ENCODE data around the gene IAPP. TPM values are rescaled to one million over a fixed set of nuclear protein-coding genes. Genes with fewer than 3 reads are reported as not detected.
"Not testable (repeated sequence)": the region's sequence is repeated elsewhere in the genome, so short reads cannot be mapped to it uniquely, and the experiment has no call there.

IAPP gene
- total RNA-seq, 1 donor from 2014 or later = not detected

DNA sequence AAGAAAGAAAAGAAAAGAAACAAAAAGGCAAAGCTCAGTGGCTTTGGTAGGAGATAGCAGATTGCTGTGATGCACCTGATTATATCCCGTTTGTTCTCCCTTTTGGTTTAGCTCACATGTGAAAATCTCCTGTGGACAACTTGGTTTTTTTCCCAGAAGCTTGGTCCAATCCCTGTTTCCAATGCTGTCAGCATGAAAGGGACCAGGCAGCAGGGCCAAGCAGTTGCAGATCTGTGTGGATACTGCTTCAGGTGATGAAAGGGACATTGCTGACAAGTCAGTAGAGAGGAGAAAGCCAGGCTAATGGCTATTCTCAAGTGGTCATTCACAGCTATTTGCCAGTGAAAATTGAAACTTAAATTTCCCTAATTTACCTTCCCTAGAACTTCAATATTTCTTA, 19.2 kb upstream of the IAPP start:
- no peaks in the 10 kb centered on the region for H3K9me3 ChIP-seq
- H3K27ac ChIP-seq = no peak overlapping the region
- H3K4me3 ChIP-seq = no peak overlapping the region
- DNase-seq (no peak), ATAC-seq (peak in 1 of 2 donors; percentile 26)
- no peaks in the 10 kb centered on the region for H3K36me3 ChIP-seq
- TF ChIP-seq, protein P1, sequence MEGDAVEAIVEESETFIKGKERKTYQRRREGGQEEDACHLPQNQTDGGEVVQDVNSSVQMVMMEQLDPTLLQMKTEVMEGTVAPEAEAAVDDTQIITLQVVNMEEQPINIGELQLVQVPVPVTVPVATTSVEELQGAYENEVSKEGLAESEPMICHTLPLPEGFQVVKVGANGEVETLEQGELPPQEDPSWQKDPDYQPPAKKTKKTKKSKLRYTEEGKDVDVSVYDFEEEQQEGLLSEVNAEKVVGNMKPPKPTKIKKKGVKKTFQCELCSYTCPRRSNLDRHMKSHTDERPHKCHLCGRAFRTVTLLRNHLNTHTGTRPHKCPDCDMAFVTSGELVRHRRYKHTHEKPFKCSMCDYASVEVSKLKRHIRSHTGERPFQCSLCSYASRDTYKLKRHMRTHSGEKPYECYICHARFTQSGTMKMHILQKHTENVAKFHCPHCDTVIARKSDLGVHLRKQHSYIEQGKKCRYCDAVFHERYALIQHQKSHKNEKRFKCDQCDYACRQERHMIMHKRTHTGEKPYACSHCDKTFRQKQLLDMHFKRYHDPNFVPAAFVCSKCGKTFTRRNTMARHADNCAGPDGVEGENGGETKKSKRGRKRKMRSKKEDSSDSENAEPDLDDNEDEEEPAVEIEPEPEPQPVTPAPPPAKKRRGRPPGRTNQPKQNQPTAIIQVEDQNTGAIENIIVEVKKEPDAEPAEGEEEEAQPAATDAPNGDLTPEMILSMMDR (IDR thresholded peaks at IDR 0.05) = no peak
- H3K27me3 ChIP-seq (ENCODE audit: low read depth) = no peaks in the 10 kb centered on the region
- no peaks in the 10 kb centered on the region for H3K4me1 ChIP-seq
- intact Hi-C loops (cut with DNase I) = no loop called here

DNA sequence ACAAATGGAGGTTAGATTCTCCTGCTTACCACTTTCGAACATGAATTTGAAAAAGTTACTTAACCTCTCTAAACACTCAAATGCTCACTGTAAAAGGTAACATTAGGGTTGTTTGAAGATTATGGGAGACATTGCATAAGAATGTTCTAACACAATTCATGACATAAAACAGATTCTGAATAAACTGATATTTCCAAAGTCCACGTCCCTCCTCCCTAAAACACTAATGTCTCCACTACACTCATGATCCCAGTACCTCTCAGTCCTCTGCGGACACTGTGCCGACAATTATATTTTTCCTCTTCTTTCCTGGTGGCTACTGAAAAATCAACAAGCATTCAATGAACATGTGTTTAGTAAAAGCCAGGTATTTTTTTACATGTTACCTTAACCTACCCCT, 18.8 kb upstream of the IAPP start:
- no peaks in the 10 kb centered on the region for H3K4me1 ChIP-seq
- no peaks in the 10 kb centered on the region for H3K27me3 ChIP-seq (ENCODE audit: low read depth)
- intact Hi-C loops (cut with DNase I) = no loop called here
- H3K27ac ChIP-seq = no peak overlapping the region
- TF ChIP-seq, protein P1 (IDR thresholded peaks at IDR 0.05) = no peak
- H3K36me3 ChIP-seq = no peaks in the 10 kb centered on the region
- H3K4me3 ChIP-seq = no peak overlapping the region
- DNase-seq = no peak
- H3K9me3 ChIP-seq = no peaks in the 10 kb centered on the region
- ATAC-seq = peak in 1 of 2 donors; percentile 9

- TF ChIP-seq, protein P1 (IDR thresholded peaks at IDR 0.05) = no peak
- Histone ChIP-seq H3K4me1 (no peaks in the 10 kb centered on the region), H3K9me3 (no peaks in the 10 kb centered on the region), H3K36me3 (no peaks in the 10 kb centered on the region), H3K27me3 (ENCODE audit: low read depth) (no peaks in the 10 kb centered on the region), H3K4me3 (no peak overlapping the region), H3K27ac (no peak overlapping the region)
- ATAC-seq (no peak), DNase-seq (no peak)
- intact Hi-C loops (cut with DNase I) = no loop called here
These were observed 18.1 kb upstream of the IAPP start for GRCh38 chr12:21354641-21355040.

- H3K9me3 ChIP-seq; H3K36me3 ChIP-seq; ATAC-seq; H3K4me1 ChIP-seq; H3K4me3 ChIP-seq; H3K27me3 ChIP-seq (ENCODE audit: low read depth); H3K27ac ChIP-seq; intact Hi-C loops (cut with DNase I): not testable (repeated sequence)
- peak; percentile 39 for DNase-seq
These were observed 12.1 kb upstream of the IAPP start for GRCh38 chr12:21360632-21361031.

- H3K27ac ChIP-seq = no peak overlapping the region
- no peak for DNase-seq
- H3K36me3 ChIP-seq = no peaks in the 10 kb centered on the region
- no peaks in the 10 kb centered on the region for H3K4me1 ChIP-seq
- ATAC-seq = no peak
- H3K27me3 ChIP-seq (ENCODE audit: low read depth) = no peaks in the 10 kb centered on the region
- no peak overlapping the region for H3K4me3 ChIP-seq
- TF ChIP-seq, protein P1 (IDR thresholded peaks at IDR 0.05) = no peak
- no peaks in the 10 kb centered on the region for H3K9me3 ChIP-seq
- intact Hi-C loops (cut with DNase I) = no loop called here
These were observed 3.3 kb upstream of the IAPP start for GRCh38 chr12:21369141-21369980.

- Histone ChIP-seq H3K36me3 (no peaks in the 10 kb centered on the region), H3K27ac (no peak overlapping the region), H3K27me3 (ENCODE audit: low read depth) (no peaks in the 10 kb centered on the region), H3K9me3 (no peaks in the 10 kb centered on the region), H3K4me3 (no peak overlapping the region), H3K4me1 (no peaks in the 10 kb centered on the region)
- intact Hi-C loops (cut with DNase I) = no loop called here
- TF ChIP-seq, protein P1 (IDR thresholded peaks at IDR 0.05) = no peak
- ATAC-seq = no peak
- DNase-seq = no peak
These were observed 1.8 kb upstream of the IAPP start for GRCh38 chr12:21370845-21371449.

Data from lower lobe of right lung (tissue), 2 donors.